Stimulated activated CD4-positive, alpha-beta T cell treated with anti-CD3 and anti-CD28 coated beads, Interleukin-15, amount 100 ng/mL, for 1 hour (primary cell): ENCODE results near the gene POLR1H.

Experiments used
- DNase-seq, 2 donors: peaks; one replicate each; pipeline ENCODE4 v3.0.0-alpha.2; 2020; ENCODE audit warnings: low read depth in 1 of 2, low spot score in 1 of 2

Gene POLR1H

GRCh38 chr6:30061858-30062458 is 893 bp downstream of the POLR1H start:
- no peak for DNase-seq

GRCh38 chr6:30062471-30063178 is 1.6 kb downstream of the POLR1H start:
- DNase-seq = no peak

- DNase-seq = no peak
These were observed 2.2 kb downstream of the POLR1H start for GRCh38 chr6:30063315-30063714.

GRCh38 chr6:30066082-30066481 is 5.0 kb downstream of the POLR1H start:
- no peak for DNase-seq

- DNase-seq = peak; percentile 91 to 97
These were observed 5.8 kb downstream of the POLR1H start, which contains the start of gene PPP1R11 for GRCh38 chr6:30066577-30067459. Gene PPP1R11, plus strand, starts transcription at chr6:30067198. Its CDS starts 213 bp downstream, at chr6:30067411.

- no peak for DNase-seq
These were observed 6.5 kb downstream of the POLR1H start for GRCh38 chr6:30067460-30068139.

- DNase-seq = no peak
These were observed 10.2 kb downstream of the POLR1H start for GRCh38 chr6:30071081-30071818.

GRCh38 chr6:30071858-30072257 is 10.8 kb downstream of the POLR1H start:
- no peak for DNase-seq

- no peak for DNase-seq
These were observed 12.6 kb downstream of the POLR1H start for GRCh38 chr6:30073489-30074235.

GRCh38 chr6:30074331-30075093 is 13.4 kb downstream of the POLR1H start:
- no peak for DNase-seq

- DNase-seq = no peak
These were observed 14.2 kb downstream of the POLR1H start, which contains the start of gene RNF39 for GRCh38 chr6:30075094-30075789. Gene RNF39, minus strand, starts transcription at chr6:30075769. Its CDS starts 184 bp downstream, at chr6:30075585.

GRCh38 chr6:30075790-30076732 is 15.0 kb downstream of the POLR1H start:
- no peak for DNase-seq

GRCh38 chr6:30077218-30077617 is 16.2 kb downstream of the POLR1H start:
- no peak for DNase-seq

- no peak for DNase-seq
These were observed 26.8 kb downstream of the POLR1H start for GRCh38 chr6:30087876-30088275.

- no peak for DNase-seq
These were observed 30.7 kb downstream of the POLR1H start for GRCh38 chr6:30091577-30092381.

GRCh38 chr6:30092852-30093543 is 31.9 kb downstream of the POLR1H start:
- no peak for DNase-seq
